ENCODE results near the gene DPF3. TPM values are rescaled to one million over a fixed set of nuclear protein-coding genes. Genes with fewer than 3 reads are reported as not detected.

The DPF3 gene
- total and polyA plus RNA-seq, 4 donors: 0.17 to 3.9 (median 0.52) TPM

GRCh38 chr14:72774894-72775620, 118.8 kb downstream of the DPF3 start:
- H3K27me3 ChIP-seq (ENCODE audit: control insufficient read depth in 3 of 3, insufficient read depth in 3 of 3, low read length in 2 of 3): no peaks in the 10 kb centered on the region
- no peaks in the 10 kb centered on the region for H3K36me3 ChIP-seq (ENCODE audit: control insufficient read depth in 4 of 4, insufficient read depth in 4 of 4, low read length in 4 of 4)
- DNase-seq (no peak), ATAC-seq (ENCODE audit: insufficient read depth, low FRiP score) (no peak)
- no peak overlapping the region for H3K27ac ChIP-seq (ENCODE audit: low read depth in 1 of 2, low read length in 1 of 2)
- no peak overlapping the region for H3K9ac ChIP-seq (ENCODE audit: insufficient read depth in 1 of 2, low read length in 2 of 2)
- H3K9me3 ChIP-seq (ENCODE audit: control insufficient read depth in 4 of 4, insufficient read depth in 3 of 4, low read length in 3 of 4): peaks cover 0 to 4% (median 0%) of the 10 kb centered on the region in 4 donors
- TF ChIP-seq CTCF (IDR thresholded peaks at IDR 0.05; ENCODE audit: control extremely low read depth, extremely low read depth): no peak
- 73 to 78% methylated on average over 6 of the region's 6 CpGs for WGBS, 2 donors
- peaks cover 0 to 5% (median 2%) of the 10 kb centered on the region in 5 donors for H3K4me1 ChIP-seq (ENCODE audit: control insufficient read depth in 5 of 5, insufficient read depth in 5 of 5, low read length in 5 of 5)
- no peak overlapping the region for H3K4me3 ChIP-seq

GRCh38 chr14:72774141-72774540, 119.8 kb downstream of the DPF3 start:
- Histone ChIP-seq H3K9me3 (ENCODE audit: control insufficient read depth in 4 of 4, insufficient read depth in 3 of 4, low read length in 3 of 4) (peaks cover 0 to 4% (median 0%) of the 10 kb centered on the region in 4 donors), H3K27me3 (ENCODE audit: control insufficient read depth in 3 of 3, insufficient read depth in 3 of 3, low read length in 2 of 3) (no peaks in the 10 kb centered on the region), H3K4me3 (no peak overlapping the region), H3K27ac (ENCODE audit: low read depth in 1 of 2, low read length in 1 of 2) (no peak overlapping the region), H3K4me1 (ENCODE audit: control insufficient read depth in 5 of 5, insufficient read depth in 5 of 5, low read length in 5 of 5) (peaks cover 0 to 5% (median 2%) of the 10 kb centered on the region in 5 donors), H3K36me3 (ENCODE audit: control insufficient read depth in 4 of 4, insufficient read depth in 4 of 4, low read length in 4 of 4) (no peaks in the 10 kb centered on the region), H3K9ac (ENCODE audit: insufficient read depth in 1 of 2, low read length in 2 of 2) (no peak overlapping the region)
- no peak for TF ChIP-seq CTCF (IDR thresholded peaks at IDR 0.05; ENCODE audit: control extremely low read depth, extremely low read depth)
- 81 to 92% methylated on average over 4 of the region's 4 CpGs for WGBS, 2 donors
- DNase-seq (no peak), ATAC-seq (ENCODE audit: insufficient read depth, low FRiP score) (no peak)

- ATAC-seq (ENCODE audit: insufficient read depth, low FRiP score) (no peak), DNase-seq (no peak)
- no peak for TF ChIP-seq CTCF (IDR thresholded peaks at IDR 0.05; ENCODE audit: control extremely low read depth, extremely low read depth)
- no peaks in the 10 kb centered on the region for H3K27me3 ChIP-seq (ENCODE audit: control insufficient read depth in 3 of 3, insufficient read depth in 3 of 3, low read length in 2 of 3)
- H3K4me3 ChIP-seq: no peak overlapping the region
- 94% methylated on average over 11 of the region's 11 CpGs for WGBS, 2 donors
- H3K9me3 ChIP-seq (ENCODE audit: control insufficient read depth in 4 of 4, insufficient read depth in 3 of 4, low read length in 3 of 4): peaks cover 0 to 3% (median 0%) of the 10 kb centered on the region in 4 donors
- peaks cover 0 to 5% (median 0%) of the 10 kb centered on the region in 5 donors for H3K4me1 ChIP-seq (ENCODE audit: control insufficient read depth in 5 of 5, insufficient read depth in 5 of 5, low read length in 5 of 5)
- no peak overlapping the region for H3K27ac ChIP-seq (ENCODE audit: low read depth in 1 of 2, low read length in 1 of 2)
- no peaks in the 10 kb centered on the region for H3K36me3 ChIP-seq (ENCODE audit: control insufficient read depth in 4 of 4, insufficient read depth in 4 of 4, low read length in 4 of 4)
- no peak overlapping the region for H3K9ac ChIP-seq (ENCODE audit: insufficient read depth in 1 of 2, low read length in 2 of 2)
Measured at GRCh38 chr14:72771561-72771960, 122.3 kb downstream of the DPF3 start.

Measured in lung (tissue), 12 donors.